Measurements from ENCODE around the gene KIAA1549.

DNA sequence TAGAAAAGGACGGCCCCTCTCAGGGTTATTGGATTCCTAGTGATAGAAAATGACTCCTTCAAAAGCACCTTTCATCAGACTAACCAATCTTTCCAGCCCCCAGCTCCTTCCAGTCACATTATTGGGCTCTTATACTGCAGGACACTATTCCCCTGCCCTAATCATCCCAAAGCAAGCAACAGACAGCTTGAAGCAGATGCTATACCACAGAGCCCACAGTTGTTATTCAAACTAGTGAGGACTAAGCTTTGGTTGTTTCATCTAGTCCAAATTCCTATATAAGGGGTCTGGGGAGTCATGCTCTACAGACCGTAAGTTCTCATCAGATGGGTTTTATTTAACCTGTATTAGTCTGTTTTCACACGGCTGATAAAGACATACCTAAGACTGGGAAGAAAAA lies 30.2 kb upstream of the KIAA1549 start:
- TF ChIP-seq, protein P1, sequence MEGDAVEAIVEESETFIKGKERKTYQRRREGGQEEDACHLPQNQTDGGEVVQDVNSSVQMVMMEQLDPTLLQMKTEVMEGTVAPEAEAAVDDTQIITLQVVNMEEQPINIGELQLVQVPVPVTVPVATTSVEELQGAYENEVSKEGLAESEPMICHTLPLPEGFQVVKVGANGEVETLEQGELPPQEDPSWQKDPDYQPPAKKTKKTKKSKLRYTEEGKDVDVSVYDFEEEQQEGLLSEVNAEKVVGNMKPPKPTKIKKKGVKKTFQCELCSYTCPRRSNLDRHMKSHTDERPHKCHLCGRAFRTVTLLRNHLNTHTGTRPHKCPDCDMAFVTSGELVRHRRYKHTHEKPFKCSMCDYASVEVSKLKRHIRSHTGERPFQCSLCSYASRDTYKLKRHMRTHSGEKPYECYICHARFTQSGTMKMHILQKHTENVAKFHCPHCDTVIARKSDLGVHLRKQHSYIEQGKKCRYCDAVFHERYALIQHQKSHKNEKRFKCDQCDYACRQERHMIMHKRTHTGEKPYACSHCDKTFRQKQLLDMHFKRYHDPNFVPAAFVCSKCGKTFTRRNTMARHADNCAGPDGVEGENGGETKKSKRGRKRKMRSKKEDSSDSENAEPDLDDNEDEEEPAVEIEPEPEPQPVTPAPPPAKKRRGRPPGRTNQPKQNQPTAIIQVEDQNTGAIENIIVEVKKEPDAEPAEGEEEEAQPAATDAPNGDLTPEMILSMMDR (IDR thresholded peaks at IDR 0.05; ENCODE audit: low read depth, low read length): no peak
- TF ChIP-seq EZH2phosphoT487 (IDR thresholded peaks at IDR 0.05; ENCODE audit: low read depth): no peak

All from OCI-LY3 (cell line).